H1 (cell line): ENCODE measurements around the gene SDHAF2. TPM values are rescaled to one million over a fixed set of nuclear protein-coding genes. Genes with fewer than 3 reads are reported as not detected.

ENCODE experiments used
- CTCF ChIA-PET: fragments of 300-600 bp; sonication (Branson Sonifier 250); formaldehyde crosslinking; loops from one replicate; lab custom pipeline; 2021; ENCODE audit not compliant: partially characterized antibody; lab: Charles Lee
- POLR2A ChIA-PET: fragments of 300-600 bp; sonication (Branson Sonifier 250); formaldehyde crosslinking; loops from one replicate; lab custom pipeline; 2021; ENCODE audit warnings: inconsistent platforms; ENCODE audit not compliant: partially characterized antibody; lab: Charles Lee
- DNase-seq, 2 experiments: peaks; one replicate each; pipeline versions ENCODE4 v3.0.0 to v3.0.0-alpha.2; 2010 to 2022; ENCODE audit warnings: low spot score in 2 of 2, low read depth in 1 of 2, mixed read lengths in 1 of 2
- FAIRE-seq: peaks from 2 replicates; lab custom pipeline; 2011; peaks lifted over from hg19 to GRCh38; lab: Jason Lieb, UNC
- H2AFZ ChIP-seq: 2 replicates; pipeline ENCODE4 v1.8.1; 2012; ENCODE audit warnings: low read length, inconsistent platforms
- H2AK5ac ChIP-seq: 2 replicates; pipeline ENCODE4 v1.6.1; 2013; ENCODE audit warnings: low read depth, low read length
- H2BK120ac ChIP-seq: replicated peaks from 2 replicates; pipeline ENCODE3; 2013; ENCODE audit warnings: low read depth, low read length, inconsistent platforms
- H2BK12ac ChIP-seq: 2 replicates; pipeline ENCODE4 v1.6.1; 2013; ENCODE audit warnings: low read depth, low read length
- H2BK15ac ChIP-seq: 2 replicates; pipeline ENCODE4 v1.6.1; 2013; ENCODE audit warnings: low read length
- H2BK20ac ChIP-seq: 2 replicates; pipeline ENCODE4 v1.6.1; 2013; ENCODE audit warnings: low read length
- H2BK5ac ChIP-seq: 2 replicates; pipeline ENCODE4 v1.6.1; 2013; ENCODE audit warnings: low read depth, low read length
- H3K14ac ChIP-seq: 2 replicates; pipeline ENCODE4 v1.6.1; 2013; ENCODE audit warnings: inconsistent platforms; ENCODE audit not compliant: insufficient read length
- H3K18ac ChIP-seq: 2 replicates; pipeline ENCODE4 v1.6.1; 2013; ENCODE audit warnings: low read length; ENCODE audit errors: extremely low read depth
- H3K23ac ChIP-seq: 2 replicates; pipeline ENCODE4 v1.6.1; 2013; ENCODE audit warnings: inconsistent platforms; ENCODE audit not compliant: insufficient read length
- H3K23me2 ChIP-seq: 2 replicates; pipeline ENCODE4 v1.6.1; 2013; ENCODE audit warnings: low read depth, low read length
- H3K27ac ChIP-seq: 2 replicates; pipeline ENCODE4 v1.6.1; 2011; ENCODE audit warnings: low read depth, low read length, inconsistent platforms
- H3K27me3 ChIP-seq, 4 experiments: replicated peaks in 1 of 4; 1 replicate in 1 of 4; 2 replicates in 3 of 4; pipeline versions ENCODE4 v1.6.1 to v1.8.1; 2011 to 2013; ENCODE audit warnings: low read length in 3 of 4, mild to moderate bottlenecking in 3 of 4, inconsistent platforms in 2 of 4, mixed read lengths in 2 of 4, moderate library complexity in 1 of 4; ENCODE audit not compliant: control insufficient read depth in 3 of 4, insufficient read depth in 3 of 4; ENCODE audit errors: extremely low read depth in 1 of 4
- H3K36me3 ChIP-seq, 4 experiments: 2 replicates each; pipeline versions ENCODE4 v1.6.1 to v1.8.1; 2011 to 2013; ENCODE audit warnings: mild to moderate bottlenecking in 4 of 4, low read length in 3 of 4, moderate library complexity in 2 of 4, control low read depth in 1 of 4, inconsistent platforms in 1 of 4; ENCODE audit not compliant: insufficient read depth in 4 of 4, control insufficient read depth in 2 of 4
- H3K4ac ChIP-seq: replicated peaks from 2 replicates; pipeline ENCODE3; 2013; ENCODE audit warnings: low read length, low read depth, mixed read lengths, inconsistent platforms; ENCODE audit not compliant: insufficient read length
- H3K4me1 ChIP-seq, 4 experiments: replicated peaks in 1 of 4; 1 replicate in 1 of 4; 2 replicates in 3 of 4; pipeline versions ENCODE4 v1.6.1 to v1.8.1; 2011 to 2013; ENCODE audit warnings: low read length in 3 of 4, inconsistent platforms in 2 of 4, mixed read lengths in 1 of 4; ENCODE audit not compliant: insufficient read depth in 4 of 4, control insufficient read depth in 3 of 4
- H3K4me2 ChIP-seq, 2 experiments: 2 replicates each; pipeline versions ENCODE4 v1.6.1 to v1.8.1; 2011 to 2013; ENCODE audit warnings: low read depth in 2 of 2, low read length in 2 of 2, control low read depth in 1 of 2, inconsistent platforms in 1 of 2, mild to moderate bottlenecking in 1 of 2; ENCODE audit not compliant: insufficient read depth in 1 of 2
- H3K4me3 ChIP-seq, 4 experiments: fragments of 200-600, 300-600 bp in 1 of 4; sonication (generic), shearing (Covaris generic), sonication (Bioruptor Twin) in 1 of 4; 2 replicates each; pipeline versions ENCODE4 v1.5.1 to v1.8.1; 2011 to 2016; ENCODE audit warnings: low read length in 4 of 4, low read depth in 3 of 4, control low read depth in 2 of 4, inconsistent platforms in 2 of 4, mild to moderate bottlenecking in 2 of 4, mixed read lengths in 1 of 4, moderate library complexity in 1 of 4; ENCODE audit not compliant: insufficient read depth in 2 of 4; ENCODE audit errors: extremely low read depth in 1 of 4
- H3K56ac ChIP-seq: replicated peaks from 2 replicates; pipeline ENCODE3; 2013; ENCODE audit warnings: low read depth, mild to moderate bottlenecking, mixed read lengths, low read length, inconsistent platforms; ENCODE audit not compliant: insufficient read length
- H3K79me1 ChIP-seq: 2 replicates; pipeline ENCODE4 v1.6.1; 2013; ENCODE audit warnings: low read depth, low read length, control low read depth
- H3K79me2 ChIP-seq, 2 experiments: 2 replicates each; pipeline versions ENCODE4 v1.6.1 to v1.8.1; 2012 to 2013; ENCODE audit warnings: low read length in 2 of 2, mild to moderate bottlenecking in 2 of 2, inconsistent platforms in 1 of 2; ENCODE audit not compliant: insufficient read depth in 2 of 2, control insufficient read depth in 1 of 2
- H3K9ac ChIP-seq, 4 experiments: replicated peaks in 1 of 4; 1 replicate in 1 of 4; 2 replicates in 3 of 4; pipeline versions ENCODE4 v1.6.1 to v1.8.1; 2011 to 2013; ENCODE audit warnings: low read depth in 3 of 4, low read length in 3 of 4, control low read depth in 2 of 4, mild to moderate bottlenecking in 2 of 4, moderate library complexity in 2 of 4, inconsistent platforms in 1 of 4; ENCODE audit errors: extremely low read depth in 1 of 4
- H3K9me3 ChIP-seq, 2 experiments: 2 replicates each; pipeline versions ENCODE4 v1.6.1 to v1.8.1; 2012 to 2013; ENCODE audit warnings: mild to moderate bottlenecking in 2 of 2, moderate library complexity in 2 of 2, control low read depth in 1 of 2, inconsistent platforms in 1 of 2, low read depth in 1 of 2, low read length in 1 of 2, mixed read lengths in 1 of 2; ENCODE audit not compliant: insufficient read depth in 2 of 2
- H4K20me1 ChIP-seq, 2 experiments: replicated peaks in 1 of 2; 2 replicates each; pipeline versions ENCODE3 to v1.8.1; 2011 to 2013; ENCODE audit warnings: inconsistent platforms in 2 of 2, low read length in 2 of 2, mild to moderate bottlenecking in 1 of 2; ENCODE audit not compliant: insufficient read depth in 2 of 2, control insufficient read depth in 1 of 2
- H4K5ac ChIP-seq: 2 replicates; pipeline ENCODE4 v1.6.1; 2013; ENCODE audit warnings: low read length, low read depth, mixed read lengths, inconsistent platforms; ENCODE audit not compliant: insufficient read length
- H4K8ac ChIP-seq: 2 replicates; pipeline ENCODE4 v1.8.0; 2013; ENCODE audit warnings: mild to moderate bottlenecking, moderate library complexity, low read length, inconsistent platforms; ENCODE audit not compliant: insufficient read depth; ENCODE audit errors: extremely low read depth
- H4K91ac ChIP-seq: replicated peaks from 2 replicates; pipeline ENCODE3; 2013; ENCODE audit warnings: low read length, mixed read lengths, inconsistent platforms; ENCODE audit not compliant: insufficient read length
- ATF3 ChIP-seq: IDR thresholded peaks from 2 replicates; pipeline ENCODE4 v1.6.1; 2011; ENCODE audit warnings: low read depth, mild to moderate bottlenecking, low read length; ENCODE audit not compliant: insufficient read depth
- BACH1 ChIP-seq: IDR thresholded peaks from 2 replicates; pipeline ENCODE4 v1.6.1; 2012; ENCODE audit warnings: low read length, improper control_type of control experiment
- CBX5 ChIP-seq: fragments of 300-800, 300-1000 bp; sonication (generic); IDR thresholded peaks from 2 replicates; pipeline ENCODE4 v1.7.1; 2016; ENCODE audit warnings: antibody characterized with exemption, low read length, low read depth
- CHD1 ChIP-seq: IDR thresholded peaks from 2 replicates; pipeline ENCODE4 v1.6.1; 2012; ENCODE audit warnings: low read depth, low read length, improper control_type of control experiment
- CTCF ChIP-seq, 3 experiments: IDR thresholded peaks; 1 replicate in 2 of 3; 2 replicates in 1 of 3; pipeline versions ENCODE4 v1.5.1 to v1.6.1; 2011; ENCODE audit warnings: low read length in 3 of 3, mild to moderate bottlenecking in 3 of 3, inconsistent platforms in 2 of 3, low read depth in 1 of 3, moderate library complexity in 1 of 3; ENCODE audit not compliant: insufficient read depth in 1 of 3; ENCODE audit errors: control extremely low read depth in 1 of 3
- NANOG ChIP-seq: IDR thresholded peaks from 2 replicates; pipeline ENCODE4 v1.6.1; 2011; ENCODE audit warnings: low read length, low read depth, mild to moderate bottlenecking, inconsistent platforms; ENCODE audit not compliant: insufficient read depth, poor library complexity, severe bottlenecking
- RAD21 ChIP-seq, 2 experiments: IDR thresholded peaks in 1 of 2; conservative IDR thresholded peaks in 1 of 2; 2 replicates each; pipeline ENCODE4 v1.6.1; 2011; ENCODE audit warnings: low read depth in 2 of 2, low read length in 2 of 2, improper control_type of control experiment in 1 of 2, inconsistent platforms in 1 of 2, mild to moderate bottlenecking in 1 of 2, moderate library complexity in 1 of 2
- SIN3A ChIP-seq, 2 experiments: IDR thresholded peaks in 1 of 2; conservative IDR thresholded peaks in 1 of 2; 2 replicates each; pipeline ENCODE4 v1.6.1; 2011 to 2012; ENCODE audit warnings: low read length in 2 of 2, improper control_type of control experiment in 1 of 2, low read depth in 1 of 2, mild to moderate bottlenecking in 1 of 2
- SIX5 ChIP-seq: IDR thresholded peaks from 2 replicates; pipeline ENCODE4 v1.6.1; 2011; ENCODE audit warnings: mild to moderate bottlenecking, low read depth, low read length
- TAF1 ChIP-seq: IDR thresholded peaks from 2 replicates; pipeline ENCODE4 v1.6.1; 2011; ENCODE audit warnings: mild to moderate bottlenecking, low read depth, low read length
- TBP ChIP-seq: IDR thresholded peaks from 2 replicates; pipeline ENCODE4 v1.6.1; 2011; ENCODE audit warnings: low read depth, low read length, improper control_type of control experiment
- WGBS, 2 experiments: shearing (Covaris generic) in 1 of 2; methylation state at CpG; one replicate each; pipeline versions ENCODE4 v1.1.6 to v1.1.7; 2013 to 2015; ENCODE audit warnings: low lambda C conversion rate in 2 of 2, mixed read lengths in 2 of 2, inconsistent platforms in 1 of 2, low coverage in 1 of 2, missing lambda C conversion rate in 1 of 2; ENCODE audit not compliant: insufficient replicate concordance in 2 of 2, insufficient coverage in 1 of 2, insufficient read length in 1 of 2; ENCODE audit errors: extremely low coverage in 1 of 2, missing lambda C conversion rate in 1 of 2; 5-methylcytosine and 5-hydroxymethylcytosine counted together
- polyA plus RNA-seq, 7 experiments: library from polyadenylated mRNA; depleted of rRNA in 3 of 7; stranded (reverse) in 5 of 7; unstranded in 2 of 7; fragments of >200 nt in 5 of 7; fragments of 200-250 nt in 2 of 7; gene quantifications; 1 replicate in 5 of 7; 2 replicates in 1 of 7; 4 replicates in 1 of 7; pipeline versions ENCODE4 v1.2.1 to v1.2.3, GENCODE V29; 2011 to 2013; ENCODE audit warnings: missing spikeins in 2 of 7, mixed read lengths in 2 of 7
- total RNA-seq: library from RNA; stranded (reverse); fragmentation: NEBNext Ultra II Directional; extraction: Animal tissue kit (Norgen Biotek cat#: 25700); gene quantifications from 2 replicates; pipeline ENCODE4 v1.2.1, GENCODE V29; 2021

Gene SDHAF2
- total and polyA plus RNA-seq, 2 of the 8 experiments (the other 6 are each of a cell fraction or from before 2014, with no cell fraction given) = 41.0 to 114 TPM

- no peak overlapping the region for H3K56ac ChIP-seq
- peaks cover 0 to 8% of the 10 kb centered on the region in 2 experiments for H4K20me1 ChIP-seq
- no peak overlapping the region for H3K14ac ChIP-seq
- no peak overlapping the region for H3K9ac ChIP-seq
- H2BK12ac ChIP-seq = no peak overlapping the region
- H2BK20ac ChIP-seq = no peak overlapping the region
- H4K91ac ChIP-seq = no peak overlapping the region
- H2AK5ac ChIP-seq = no peak overlapping the region
- no peaks in the 10 kb centered on the region for H3K4me1 ChIP-seq
- H2AFZ ChIP-seq = no peak overlapping the region
- no peak overlapping the region for H3K18ac ChIP-seq
- ChIA-PET CTCF (no interaction called here), POLR2A (interaction anchor here (1.7 to 3.6 kb wide), 2 partner anchors 12 to 13 kb away, joined by 5 to 11 read pairs; partner anchors contain the start of gene TMEM216)
- H3K4me3 ChIP-seq = no peak overlapping the region
- peaks cover 42 to 77% (median 69%) of the 10 kb centered on the region in 4 experiments for H3K36me3 ChIP-seq
- H3K4me2 ChIP-seq = no peak overlapping the region
- WGBS, 2 experiments = 97% methylated on average over 2 of the region's 2 CpGs; no CpG with 5 or more reads in 1 of the 2 experiments
- no peak overlapping the region for H2BK15ac ChIP-seq
- no peak overlapping the region for H3K23ac ChIP-seq
- H3K9me3 ChIP-seq = no peaks in the 10 kb centered on the region
- FAIRE-seq (no peak), DNase-seq (no peak)
- H3K4ac ChIP-seq = no peak overlapping the region
- H3K79me1 ChIP-seq = no peaks in the 10 kb centered on the region; the same call in 1 of the 2 replicates
- H3K23me2 ChIP-seq = no peaks in the 10 kb centered on the region
- H3K79me2 ChIP-seq = no peaks in the 10 kb centered on the region
- H2BK120ac ChIP-seq = no peak overlapping the region
- no peak overlapping the region for H2BK5ac ChIP-seq
- no peaks in the 10 kb centered on the region for H3K27me3 ChIP-seq
- H3K27ac ChIP-seq = no peak overlapping the region
- H4K8ac ChIP-seq = no peak overlapping the region
- no peak overlapping the region for H4K5ac ChIP-seq
- no peak for TF ChIP-seq SIN3A (conservative IDR thresholded peaks at IDR 0.05 in 1 of 2, IDR thresholded peaks at IDR 0.05 in 1 of 2; ENCODE audit: low read depth in 1 of 2, low read length in 2 of 2)
- no peak for TF ChIP-seq BACH1
- TF ChIP-seq TBP = no peak
- TF ChIP-seq CTCF (IDR thresholded peaks at IDR 0.05; ENCODE audit: control extremely low read depth in 1 of 3, insufficient read depth in 1 of 3, low read depth in 1 of 3, low read length in 3 of 3) = no peak
- TF ChIP-seq SIX5 = no peak
- no peak for TF ChIP-seq NANOG
- no peak for TF ChIP-seq CBX5
- no peak for TF ChIP-seq RAD21 (IDR thresholded peaks at IDR 0.05 in 1 of 2, conservative IDR thresholded peaks at IDR 0.05 in 1 of 2; ENCODE audit: low read depth in 2 of 2, low read length in 2 of 2)
- no peak for TF ChIP-seq ATF3
- no peak for TF ChIP-seq CHD1
- no peak for TF ChIP-seq TAF1
Measured at GRCh38 chr11:61406067-61406466, 23.9 kb upstream of the SDHAF2 start.
